Right renal pelvis (tissue), 4 donors: ENCODE measurements around the gene CSNK1E. TPM values are rescaled to one million over a fixed set of nuclear protein-coding genes. Genes with fewer than 3 reads are reported as not detected.
"Not testable (repeated sequence)": the region's sequence is repeated elsewhere in the genome, so short reads cannot be mapped to it uniquely, and the experiment has no call there.

Experiments used
- DNase-seq, 4 donors: peaks; one replicate each; pipeline ENCODE4 v3.0.0-alpha.2; 2013; ENCODE audit warnings: low read depth in 4 of 4, low spot score in 3 of 4, missing footprints in 1 of 4
- polyA plus RNA-seq, 4 donors: library from polyadenylated mRNA; unstranded; fragments of 120-200 nt; gene quantifications; one replicate each; pipeline ENCODE4 v1.2.1, GENCODE V29; 2013; ENCODE audit not compliant: insufficient read length in 4 of 4

CSNK1E gene
- polyA plus RNA-seq, result 100 to 1,000 TPM; 111 to 146 (median 127) TPM

GRCh38 chr22:38317122-38317994 is at the start of gene CSNK1E:
TSS of gene CSNK1E (minus strand) at chr22:38317433. CDS start at chr22:38314157, 3,276 bp downstream.
- peak in 1 of 4 donors; percentile 28 for DNase-seq

- DNase-seq, result not testable (repeated sequence)
Observed at GRCh38 chr22:38365829-38366228, 48.6 kb upstream of the CSNK1E start.

DNA sequence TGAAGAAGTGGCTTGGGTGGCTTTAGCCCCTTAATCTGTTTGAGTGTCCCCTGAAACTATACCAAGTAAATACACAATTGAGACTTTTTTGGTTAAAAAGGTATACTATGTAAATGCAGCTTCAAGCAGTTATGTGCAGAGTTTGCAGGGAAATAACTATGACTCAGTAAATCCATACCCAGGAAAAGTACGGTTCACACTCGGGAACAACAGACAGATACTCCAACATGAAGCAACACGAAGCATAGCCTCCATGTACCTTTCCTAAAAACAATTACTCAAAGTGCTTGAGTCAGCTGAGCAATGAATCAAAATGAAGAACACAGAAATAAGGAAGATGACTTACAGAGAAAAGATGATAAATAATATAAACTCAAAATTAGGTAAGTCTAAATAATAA is 47.9 kb upstream of the CSNK1E start:
- DNase-seq, result not testable (repeated sequence)

- not testable (repeated sequence) for DNase-seq
Observed at GRCh38 chr22:38360560-38360959, 43.3 kb upstream of the CSNK1E start.

GRCh38 chr22:38359817-38360216 is 42.6 kb upstream of the CSNK1E start:
- not testable (repeated sequence) for DNase-seq

DNA sequence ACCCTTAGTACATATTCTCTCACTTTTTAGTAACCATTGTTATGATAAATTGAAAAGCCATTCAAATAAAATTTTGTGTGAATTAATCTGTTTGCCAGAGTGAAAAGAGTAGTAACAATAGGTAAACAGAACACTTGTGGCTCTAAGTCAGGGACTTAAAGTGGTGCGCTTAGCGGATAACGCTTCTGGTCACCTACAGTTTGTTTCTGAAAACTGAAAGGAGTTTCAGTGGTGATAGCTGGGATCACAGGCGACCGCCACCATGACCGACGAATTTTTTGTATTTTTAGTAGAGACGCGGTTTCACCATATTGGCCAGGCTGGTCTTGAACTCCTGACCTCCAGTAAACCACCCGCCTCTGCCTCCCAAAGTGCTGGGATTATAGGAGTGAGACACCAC is 40.7 kb upstream of the CSNK1E start:
- not testable (repeated sequence) for DNase-seq

DNA sequence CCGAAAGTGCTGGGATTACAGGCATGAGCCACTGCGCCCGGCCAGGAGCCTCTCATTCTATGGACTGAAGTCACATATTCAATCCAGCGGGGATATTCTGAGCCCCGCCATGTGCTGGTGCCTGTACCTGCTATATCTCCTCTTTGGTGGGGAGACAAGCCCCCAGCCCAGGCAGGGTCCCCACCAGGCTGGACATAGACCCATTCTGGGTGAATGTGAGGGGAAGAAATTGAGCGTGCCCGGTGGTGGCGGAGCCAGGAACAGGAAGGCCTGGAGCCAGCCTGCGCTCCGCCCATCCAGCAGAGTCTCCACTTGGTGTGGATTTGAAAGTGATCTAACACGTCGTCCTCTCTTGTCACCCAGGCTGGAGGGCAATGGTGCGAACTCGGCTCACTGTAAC is 38.0 kb upstream of the CSNK1E start:
- no peak for DNase-seq

GRCh38 chr22:38353701-38354100 is 36.5 kb upstream of the CSNK1E start:
- DNase-seq, result no peak

- DNase-seq, result peak in 1 of 4 donors; percentile 26
Observed at GRCh38 chr22:38353142-38353629, 36.0 kb upstream of the CSNK1E start.

- no peak for DNase-seq
Observed at GRCh38 chr22:38352436-38352835, 35.2 kb upstream of the CSNK1E start.

DNA sequence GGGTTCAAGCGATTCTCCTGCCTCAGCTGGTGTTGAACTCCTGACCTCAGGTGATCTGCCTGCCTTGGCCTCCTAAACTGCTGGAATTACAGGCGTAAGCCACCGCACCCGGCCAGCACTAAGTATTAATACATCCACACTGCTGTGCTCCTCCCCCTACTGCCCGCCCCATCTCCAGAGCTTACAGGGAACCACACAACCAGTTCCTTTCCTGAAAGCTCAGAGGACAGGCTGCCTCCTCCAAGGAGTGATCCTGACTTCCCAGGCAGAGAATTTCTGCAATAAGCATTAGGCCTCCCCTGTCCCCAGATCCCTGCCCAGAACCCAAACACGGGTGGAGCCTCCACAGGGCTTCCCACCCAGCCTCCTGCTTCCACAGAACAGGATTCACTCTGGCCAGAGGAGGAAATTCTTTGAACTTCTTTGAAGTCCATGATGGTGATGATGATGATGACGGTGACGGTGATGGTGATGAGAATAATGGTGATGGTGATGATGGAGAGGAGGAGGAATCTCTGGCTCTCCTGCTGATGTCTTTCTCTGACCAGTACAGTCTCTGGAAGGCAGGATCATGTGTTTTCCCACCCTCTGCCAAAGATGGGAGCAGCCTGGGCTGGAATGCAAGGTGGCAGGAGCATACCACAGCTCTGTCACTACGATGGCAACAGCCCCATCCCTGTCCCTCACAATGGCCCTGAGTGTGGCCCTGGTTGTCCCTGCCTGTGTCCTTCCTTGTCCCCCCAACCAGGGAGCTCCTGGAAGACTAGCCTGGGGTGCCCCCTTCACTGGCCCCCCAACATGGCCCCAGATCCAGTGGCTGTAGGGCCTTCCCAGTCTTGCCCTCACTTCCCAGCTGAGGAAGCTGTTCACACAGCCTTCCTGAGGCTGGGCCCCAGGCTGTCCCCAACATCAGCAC is 33.5 kb upstream of the CSNK1E start:
- no peak for DNase-seq

DNA sequence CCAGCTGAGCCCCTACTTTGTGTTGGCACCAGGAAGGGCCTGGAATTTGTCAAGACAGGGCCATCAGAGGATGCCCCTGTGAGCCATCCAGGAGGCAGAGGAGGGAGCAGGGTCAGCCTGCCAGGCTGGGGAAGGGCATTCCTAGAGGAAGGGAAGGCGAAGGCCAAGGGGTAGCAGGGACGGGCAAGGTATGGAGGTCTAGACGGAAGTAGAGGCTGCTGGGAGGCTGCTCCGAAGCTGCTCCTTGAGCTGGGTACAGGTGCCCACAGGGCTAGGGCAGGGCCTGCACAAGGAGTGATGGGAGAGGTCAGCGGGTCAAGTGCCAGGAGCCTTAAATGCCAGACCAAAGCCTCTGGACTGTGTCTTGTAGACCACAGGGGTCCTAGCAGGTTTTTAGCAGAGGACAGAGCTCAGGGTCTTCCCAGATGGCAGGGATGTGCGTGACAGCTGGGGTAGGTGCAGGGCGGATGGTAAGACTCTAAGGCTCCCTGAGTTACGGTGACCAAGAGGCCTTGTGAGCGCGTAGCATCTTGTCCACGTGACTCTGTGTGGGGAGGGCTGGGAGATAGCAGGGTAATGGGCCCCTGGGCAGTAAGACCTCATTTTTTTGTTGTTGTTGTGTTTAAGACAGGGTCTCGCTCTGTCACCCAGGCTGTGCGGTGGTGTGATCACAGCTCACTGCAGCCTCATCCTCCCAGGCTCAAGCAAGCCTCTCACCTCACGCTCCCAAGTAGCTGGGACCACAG is 31.7 kb upstream of the CSNK1E start:
- DNase-seq, result no peak

DNA sequence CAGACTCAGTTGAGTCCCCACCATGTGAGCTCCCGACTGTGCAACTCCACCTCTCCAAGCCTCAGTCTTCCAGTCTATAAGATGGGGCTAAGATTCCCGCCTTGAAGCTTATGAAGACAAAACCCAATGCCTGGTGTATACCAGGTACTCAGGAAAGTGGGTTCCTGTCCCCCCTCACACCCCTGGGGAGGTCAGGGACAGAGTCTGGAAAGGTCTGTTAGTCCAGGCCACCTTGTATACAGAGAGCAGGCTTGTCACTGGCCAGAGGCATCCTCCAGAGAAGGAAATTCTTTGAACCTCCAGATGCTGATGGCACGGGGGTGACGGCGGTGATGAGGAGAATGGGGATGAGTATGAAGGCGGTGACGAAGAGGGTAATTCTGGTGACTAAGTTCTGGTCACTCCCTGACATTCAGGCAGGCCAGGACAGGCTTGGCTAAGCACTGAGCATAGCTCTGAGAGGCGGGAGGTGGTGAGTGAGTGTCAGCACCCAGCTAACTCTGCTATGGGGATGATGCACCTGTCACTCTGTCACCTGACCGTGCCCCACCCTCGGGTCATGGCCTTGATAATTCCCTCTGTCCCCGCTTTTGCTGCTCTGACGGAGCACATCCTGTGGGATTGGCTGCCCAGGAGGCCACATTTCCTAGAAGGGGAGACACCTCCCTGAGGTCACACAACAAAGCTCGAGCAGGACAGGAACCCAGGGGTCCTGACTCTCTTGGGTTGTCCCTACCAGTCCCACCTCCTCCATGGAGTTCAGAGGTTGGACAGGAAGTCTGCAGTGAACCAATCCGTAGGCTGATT is 30.9 kb upstream of the CSNK1E start:
- no peak for DNase-seq

GRCh38 chr22:38347181-38347943 is 30.1 kb upstream of the CSNK1E start:
- DNase-seq, result no peak

- no peak for DNase-seq
Observed at GRCh38 chr22:38346506-38346905, 29.3 kb upstream of the CSNK1E start.

DNA sequence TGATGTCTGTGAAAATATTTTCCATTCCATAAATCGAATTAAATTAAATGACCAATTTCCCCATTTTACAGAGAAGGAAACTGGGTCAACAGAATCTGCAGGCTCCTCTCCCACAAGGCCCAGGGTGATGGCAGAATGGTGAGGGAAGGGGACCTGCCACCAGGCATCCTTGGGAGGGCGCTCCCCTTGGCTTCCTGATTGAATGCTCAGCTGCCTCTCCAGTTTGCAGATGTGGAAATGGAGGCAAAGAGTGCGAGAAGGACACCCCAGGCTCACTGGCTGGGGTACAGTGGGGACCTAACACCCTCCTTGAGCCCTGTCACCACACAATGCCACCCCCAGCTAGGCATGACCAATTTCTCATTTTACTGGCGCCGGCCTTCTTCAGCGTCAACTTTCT is 28.5 kb upstream of the CSNK1E start:
- DNase-seq, result no peak

DNA sequence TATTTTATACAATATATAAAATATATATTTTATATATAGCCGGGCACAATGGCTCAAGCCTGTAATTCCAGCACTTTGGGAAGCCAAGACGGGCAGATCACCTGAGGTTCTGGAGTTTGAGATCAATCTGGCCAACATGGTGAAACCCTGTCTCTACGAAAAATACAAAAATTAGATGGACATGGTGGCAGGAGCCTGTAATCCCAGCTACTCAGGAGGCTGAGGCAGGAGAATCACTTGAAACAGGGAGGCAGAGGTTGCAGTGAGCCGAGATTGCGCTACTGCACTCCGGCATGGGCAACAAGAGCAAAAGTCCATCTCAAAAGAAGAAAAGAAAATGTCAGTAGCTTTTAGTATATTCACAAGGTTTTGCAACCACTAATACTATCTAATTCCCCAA is 22.7 kb upstream of the CSNK1E start:
- not testable (repeated sequence) for DNase-seq

DNA sequence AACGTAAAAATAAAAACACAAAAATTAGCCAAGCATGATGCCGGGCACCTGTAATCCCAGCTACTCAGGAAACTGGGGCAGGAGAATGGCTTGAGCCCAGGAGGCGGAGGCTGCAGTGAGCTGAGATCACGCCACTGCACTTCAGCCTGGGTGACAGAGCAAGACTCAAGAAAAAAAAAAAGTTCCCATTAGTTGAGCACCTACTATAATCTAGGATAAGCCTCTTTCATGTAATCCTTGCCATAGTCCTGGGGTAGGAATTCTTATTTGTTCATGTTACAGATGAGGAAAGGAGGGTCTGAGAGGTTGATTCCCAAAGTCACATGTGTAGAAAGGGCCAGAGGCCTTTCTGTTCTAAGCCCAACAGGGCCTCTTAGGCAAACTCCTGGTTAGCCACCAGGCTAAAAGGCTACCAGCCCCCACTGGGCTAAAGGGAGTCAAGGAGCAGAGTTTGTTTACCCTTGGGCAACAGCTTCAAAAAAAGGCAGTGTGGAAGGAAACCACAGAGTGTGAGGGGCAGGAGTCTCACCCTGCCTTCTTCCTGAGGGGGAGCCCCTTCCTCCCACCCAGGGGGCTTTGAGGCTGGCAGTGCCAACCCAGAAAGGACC is 21.6 kb upstream of the CSNK1E start:
- DNase-seq, result no peak
